ENCODE data around the gene C1orf116.

GRCh38 chr1:207054491-207054890 lies 21.9 kb upstream of the C1orf116 start:
- TF ChIP-seq, protein P1, sequence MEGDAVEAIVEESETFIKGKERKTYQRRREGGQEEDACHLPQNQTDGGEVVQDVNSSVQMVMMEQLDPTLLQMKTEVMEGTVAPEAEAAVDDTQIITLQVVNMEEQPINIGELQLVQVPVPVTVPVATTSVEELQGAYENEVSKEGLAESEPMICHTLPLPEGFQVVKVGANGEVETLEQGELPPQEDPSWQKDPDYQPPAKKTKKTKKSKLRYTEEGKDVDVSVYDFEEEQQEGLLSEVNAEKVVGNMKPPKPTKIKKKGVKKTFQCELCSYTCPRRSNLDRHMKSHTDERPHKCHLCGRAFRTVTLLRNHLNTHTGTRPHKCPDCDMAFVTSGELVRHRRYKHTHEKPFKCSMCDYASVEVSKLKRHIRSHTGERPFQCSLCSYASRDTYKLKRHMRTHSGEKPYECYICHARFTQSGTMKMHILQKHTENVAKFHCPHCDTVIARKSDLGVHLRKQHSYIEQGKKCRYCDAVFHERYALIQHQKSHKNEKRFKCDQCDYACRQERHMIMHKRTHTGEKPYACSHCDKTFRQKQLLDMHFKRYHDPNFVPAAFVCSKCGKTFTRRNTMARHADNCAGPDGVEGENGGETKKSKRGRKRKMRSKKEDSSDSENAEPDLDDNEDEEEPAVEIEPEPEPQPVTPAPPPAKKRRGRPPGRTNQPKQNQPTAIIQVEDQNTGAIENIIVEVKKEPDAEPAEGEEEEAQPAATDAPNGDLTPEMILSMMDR (IDR thresholded peaks at IDR 0.05), result no peak
- TF ChIP-seq POLR2AphosphoS5 (IDR thresholded peaks at IDR 0.05) (no peak), POLR2A (IDR thresholded peaks at IDR 0.05) (no peak), EP300 (IDR thresholded peaks at IDR 0.05) (no peak)
